NCI-H2107 treated with DMSO at 0.1 percent for 48 hours (cell line): ENCODE measurements around the gene CDC42EP2.
A peak's percentile ranks its signal among the peaks of the same experiment; 100 is the strongest.

Source experiments
- DNase-seq: peaks from one replicate; lab custom pipeline; 2025; ENCODE audit not compliant: unreplicated experiment; lab: John Stamatoyannopoulos, UW

CDC42EP2 gene, protein sequence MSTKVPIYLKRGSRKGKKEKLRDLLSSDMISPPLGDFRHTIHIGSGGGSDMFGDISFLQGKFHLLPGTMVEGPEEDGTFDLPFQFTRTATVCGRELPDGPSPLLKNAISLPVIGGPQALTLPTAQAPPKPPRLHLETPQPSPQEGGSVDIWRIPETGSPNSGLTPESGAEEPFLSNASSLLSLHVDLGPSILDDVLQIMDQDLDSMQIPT

GRCh38 chr11:65314501-65315203 is at the start of gene CDC42EP2:
Gene CDC42EP2, plus strand, starts transcription at chr11:65314866. Its CDS starts 6,033 bp downstream, at chr11:65320899.
- no peak for DNase-seq

- DNase-seq, result no peak
These were observed 48.5 kb upstream of the CDC42EP2 start for GRCh38 chr11:65266210-65266609.

GRCh38 chr11:65274735-65275682 is 39.7 kb upstream of the CDC42EP2 start:
- peak; percentile 53 for DNase-seq

DNA sequence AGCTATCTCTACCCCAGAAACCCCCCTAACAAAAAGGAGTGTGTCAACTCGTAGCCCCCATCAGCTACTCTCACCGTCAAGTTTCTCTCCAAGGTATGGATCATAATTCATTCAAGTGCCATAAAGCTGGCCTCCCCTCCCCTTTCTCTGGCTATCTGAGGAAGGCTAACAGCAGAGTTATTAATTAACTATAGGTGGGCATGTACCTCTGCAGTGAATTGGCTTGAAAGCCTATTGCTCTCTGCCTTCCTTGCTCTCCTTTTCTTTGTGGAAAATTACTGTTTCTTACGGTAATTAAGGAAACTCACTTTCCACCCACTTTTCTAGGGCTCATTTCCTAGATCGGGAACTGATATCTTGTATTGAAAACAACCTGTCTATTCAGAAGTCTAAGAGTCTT is 38.8 kb upstream of the CDC42EP2 start:
- no peak for DNase-seq

DNA sequence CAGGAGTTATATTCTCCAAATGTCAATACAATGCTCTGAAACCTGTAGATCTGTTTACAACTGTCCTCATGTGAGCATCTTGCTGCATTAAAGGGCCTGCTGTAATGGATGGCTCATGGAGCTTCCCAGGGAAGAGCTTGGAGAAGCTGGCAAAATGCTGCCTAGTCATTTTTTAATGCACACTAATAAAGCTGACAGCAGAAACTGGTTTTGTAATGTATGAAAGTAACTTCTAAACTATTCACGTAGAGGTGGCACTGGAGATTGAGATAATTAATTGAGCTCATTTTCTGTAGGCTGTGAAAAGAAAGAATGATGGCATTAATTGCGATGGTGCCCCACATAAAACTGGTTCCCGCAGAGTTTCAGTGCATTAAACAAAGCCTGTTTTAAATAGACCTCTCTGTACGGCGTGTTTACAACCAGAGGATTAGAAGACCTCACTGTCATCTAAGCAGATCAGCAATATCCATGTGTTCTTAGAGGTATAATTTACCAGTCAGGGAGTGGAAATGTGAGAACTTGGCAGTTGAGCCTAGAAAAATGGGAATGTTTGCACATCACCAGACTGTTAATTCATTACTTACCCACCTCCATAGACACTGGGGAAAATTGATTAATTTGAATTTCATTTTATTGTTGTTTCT is 36.9 kb upstream of the CDC42EP2 start:
- no peak for DNase-seq

- no peak for DNase-seq
These were observed 36.3 kb upstream of the CDC42EP2 start for GRCh38 chr11:65278356-65278755.

DNA sequence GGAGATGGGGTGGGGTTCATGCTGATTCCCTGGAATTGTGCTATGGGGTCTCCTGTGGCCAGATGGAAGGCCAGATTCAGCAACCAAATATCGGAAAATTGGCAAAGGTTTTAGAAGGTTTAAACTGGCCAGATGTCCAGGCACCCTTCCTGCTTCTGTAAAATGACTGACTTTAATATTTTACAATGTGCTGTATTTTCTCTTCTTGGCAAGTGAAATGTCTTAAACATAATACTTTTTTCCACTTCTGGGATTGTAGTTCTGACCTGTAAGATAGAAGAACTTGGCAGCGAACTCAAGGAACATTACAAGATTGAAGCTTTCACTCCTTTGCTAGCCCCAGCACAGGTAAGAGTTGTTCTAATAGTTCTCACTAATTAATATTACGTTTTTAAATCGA is 35.4 kb upstream of the CDC42EP2 start:
- DNase-seq, result no peak

DNA sequence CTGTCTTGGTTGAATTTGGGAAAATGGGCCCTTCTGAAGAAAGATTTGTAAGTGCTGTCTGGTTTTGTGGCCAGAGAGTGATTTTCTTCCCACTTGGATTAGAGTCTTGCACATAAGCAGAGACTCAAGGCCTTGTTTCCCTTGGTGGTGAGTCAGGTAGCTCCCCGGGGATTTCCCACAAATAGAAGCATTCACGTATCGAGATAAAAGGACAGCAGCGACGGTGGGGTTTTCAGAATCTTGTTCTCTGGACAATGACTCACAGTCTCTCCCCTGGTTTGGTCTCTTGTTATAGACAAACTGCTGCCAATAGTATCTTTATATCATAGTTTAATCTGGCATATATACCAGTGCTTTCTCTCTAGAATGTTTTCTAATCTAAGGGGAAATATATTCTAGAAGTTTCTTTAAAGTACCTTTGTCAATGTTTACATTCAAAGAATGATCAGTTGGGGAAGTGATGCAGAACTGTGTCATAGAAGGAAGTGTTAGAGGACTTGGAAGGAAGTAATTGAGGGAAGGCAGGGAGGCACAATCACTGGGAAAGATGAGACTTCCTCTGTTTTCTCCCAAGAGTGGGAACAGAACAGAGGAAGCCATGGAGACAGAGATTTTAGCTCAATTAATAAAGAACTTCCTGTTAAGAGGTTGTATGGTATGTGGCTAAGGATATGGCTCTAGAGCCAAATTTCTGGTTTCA is 34.8 kb upstream of the CDC42EP2 start:
- DNase-seq, result no peak

- DNase-seq, result no peak
These were observed 34.0 kb upstream of the CDC42EP2 start for GRCh38 chr11:65280646-65281045.

DNA sequence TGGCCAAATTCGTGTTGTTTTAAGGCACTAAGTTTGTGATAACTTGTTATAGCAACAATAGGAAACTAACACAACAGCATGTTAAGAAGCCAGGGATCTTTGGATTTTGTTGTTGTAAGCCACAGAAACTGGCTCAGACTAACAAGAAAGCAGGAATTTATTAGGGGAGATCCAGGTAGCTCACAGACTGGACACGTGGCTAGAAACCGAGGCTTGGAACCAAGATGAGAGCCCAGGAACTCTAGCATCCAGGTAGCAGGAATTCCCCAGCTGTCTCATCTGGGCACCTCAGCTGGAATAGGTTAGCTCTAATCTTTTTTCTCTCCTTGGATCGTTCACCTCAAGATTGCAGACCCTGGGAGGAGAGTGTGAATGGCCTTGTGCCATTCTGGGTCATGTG is 28.0 kb upstream of the CDC42EP2 start:
- DNase-seq, result no peak

- DNase-seq, result no peak
These were observed 27.1 kb upstream of the CDC42EP2 start for GRCh38 chr11:65287601-65288000.

DNA sequence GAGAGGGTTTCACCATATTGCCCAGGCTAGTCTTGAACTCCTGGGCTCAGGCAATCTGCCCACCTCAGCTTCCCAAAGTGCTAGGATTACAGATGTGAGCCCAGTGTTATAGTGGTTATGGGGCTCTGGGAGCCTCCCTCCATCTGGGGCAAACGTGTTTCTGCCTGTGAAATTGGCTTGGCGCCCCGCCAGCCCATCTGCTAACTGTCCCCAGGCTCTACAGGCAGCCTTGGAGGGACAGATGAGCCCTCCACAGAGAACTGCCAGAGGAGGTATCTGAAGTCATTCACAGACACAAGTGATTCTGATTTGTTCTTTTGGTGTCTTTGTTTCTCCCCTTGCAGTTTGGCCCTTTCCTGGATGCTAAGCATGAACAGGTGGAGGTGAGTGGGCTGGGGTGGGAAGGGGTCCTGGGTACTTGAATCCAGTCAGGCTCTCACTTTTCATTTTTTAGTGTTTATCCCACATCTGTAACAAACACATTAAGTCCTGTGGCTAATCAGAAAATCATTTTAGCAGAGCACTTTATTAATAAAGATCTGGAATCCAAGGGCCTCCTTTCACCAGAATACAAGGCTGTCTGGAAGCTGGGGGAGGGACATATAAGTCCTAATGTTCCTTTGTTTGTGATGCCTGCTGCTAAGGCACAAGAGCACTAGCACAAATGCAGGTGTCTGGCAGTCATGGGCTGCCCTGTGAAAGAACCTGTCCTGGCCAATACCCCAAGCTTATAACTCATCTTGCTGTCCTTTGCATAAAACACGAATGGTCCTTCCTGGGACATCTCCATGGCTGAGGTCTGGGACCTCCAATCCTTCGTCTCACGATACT is 25.7 kb upstream of the CDC42EP2 start:
- DNase-seq, result no peak

GRCh38 chr11:65290448-65291165 is 24.1 kb upstream of the CDC42EP2 start:
- DNase-seq, result no peak

GRCh38 chr11:65291613-65292012 is 23.1 kb upstream of the CDC42EP2 start:
- no peak for DNase-seq

DNA sequence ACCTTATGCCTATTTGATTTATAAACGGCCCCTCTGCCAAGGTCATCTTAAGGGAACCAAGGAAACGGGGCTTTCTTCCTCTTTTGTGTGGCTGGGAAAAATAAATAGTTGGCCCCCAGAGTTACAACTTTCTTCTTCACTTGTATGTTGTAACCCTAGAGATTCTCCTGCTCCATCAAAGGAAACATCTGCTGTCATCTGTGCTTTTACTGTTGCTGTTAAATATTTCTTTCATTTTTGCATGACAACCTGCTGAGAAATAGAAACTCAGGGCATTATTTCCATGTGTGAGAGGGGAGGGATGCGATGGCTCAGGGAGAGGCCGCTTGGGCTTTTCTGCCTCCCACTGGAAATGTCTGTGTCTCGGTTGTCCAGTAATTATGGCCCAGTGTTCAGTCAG is 21.8 kb upstream of the CDC42EP2 start:
- DNase-seq, result no peak

DNA sequence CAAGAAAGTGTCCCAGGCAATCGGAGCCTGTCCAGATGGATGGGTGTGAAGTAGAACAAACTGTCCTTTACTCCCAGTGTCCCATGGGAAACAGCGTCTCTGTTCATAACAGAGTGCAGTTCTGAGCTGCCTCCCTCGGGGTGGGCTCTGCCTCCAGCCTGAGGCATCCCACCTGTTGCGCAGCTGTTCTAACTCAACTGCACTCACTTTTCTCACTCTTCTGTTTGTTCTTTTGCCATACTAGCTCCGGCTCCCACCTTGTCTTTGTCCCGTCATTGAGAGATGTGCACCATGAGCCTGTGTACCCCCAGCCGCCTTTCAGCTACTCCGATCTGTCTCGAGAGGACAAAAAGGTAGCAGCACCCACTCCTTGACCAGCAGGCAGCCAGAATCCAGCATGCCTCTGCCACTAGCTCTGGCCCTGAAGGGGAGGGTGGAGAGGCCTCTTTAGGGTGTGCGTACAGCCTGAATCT is 20.7 kb upstream of the CDC42EP2 start:
- no peak for DNase-seq

DNA sequence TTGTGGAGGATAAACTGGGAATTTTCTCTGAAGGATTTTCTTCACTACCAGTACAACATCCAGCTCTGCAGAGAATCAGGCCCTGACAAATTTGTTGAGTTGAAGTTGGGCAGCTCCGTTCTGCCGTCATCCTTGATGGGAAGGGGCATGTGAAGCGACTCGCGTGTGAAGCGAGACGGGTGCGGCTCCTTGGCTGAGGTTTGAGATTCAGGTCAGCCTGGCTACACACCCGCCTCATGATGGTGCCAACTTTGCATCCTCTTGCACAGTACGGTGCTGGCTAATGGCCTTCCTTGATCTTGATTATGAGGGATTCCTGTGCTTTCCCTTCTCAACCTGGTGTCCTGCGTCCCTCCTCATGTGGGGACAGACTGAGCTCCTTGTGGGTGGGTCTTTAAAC is 19.7 kb upstream of the CDC42EP2 start:
- no peak for DNase-seq

GRCh38 chr11:65295571-65296341 is 18.9 kb upstream of the CDC42EP2 start:
- DNase-seq, result no peak
